IPS-11a (cell line): Measurements from ENCODE around the gene HSPD1.

Source experiments
- H3K4me3 ChIP-seq: one replicate; pipeline ENCODE4 v1.5.1; 2013; ENCODE audit warnings: low read depth, low read length, control low read depth

Gene HSPD1

DNA sequence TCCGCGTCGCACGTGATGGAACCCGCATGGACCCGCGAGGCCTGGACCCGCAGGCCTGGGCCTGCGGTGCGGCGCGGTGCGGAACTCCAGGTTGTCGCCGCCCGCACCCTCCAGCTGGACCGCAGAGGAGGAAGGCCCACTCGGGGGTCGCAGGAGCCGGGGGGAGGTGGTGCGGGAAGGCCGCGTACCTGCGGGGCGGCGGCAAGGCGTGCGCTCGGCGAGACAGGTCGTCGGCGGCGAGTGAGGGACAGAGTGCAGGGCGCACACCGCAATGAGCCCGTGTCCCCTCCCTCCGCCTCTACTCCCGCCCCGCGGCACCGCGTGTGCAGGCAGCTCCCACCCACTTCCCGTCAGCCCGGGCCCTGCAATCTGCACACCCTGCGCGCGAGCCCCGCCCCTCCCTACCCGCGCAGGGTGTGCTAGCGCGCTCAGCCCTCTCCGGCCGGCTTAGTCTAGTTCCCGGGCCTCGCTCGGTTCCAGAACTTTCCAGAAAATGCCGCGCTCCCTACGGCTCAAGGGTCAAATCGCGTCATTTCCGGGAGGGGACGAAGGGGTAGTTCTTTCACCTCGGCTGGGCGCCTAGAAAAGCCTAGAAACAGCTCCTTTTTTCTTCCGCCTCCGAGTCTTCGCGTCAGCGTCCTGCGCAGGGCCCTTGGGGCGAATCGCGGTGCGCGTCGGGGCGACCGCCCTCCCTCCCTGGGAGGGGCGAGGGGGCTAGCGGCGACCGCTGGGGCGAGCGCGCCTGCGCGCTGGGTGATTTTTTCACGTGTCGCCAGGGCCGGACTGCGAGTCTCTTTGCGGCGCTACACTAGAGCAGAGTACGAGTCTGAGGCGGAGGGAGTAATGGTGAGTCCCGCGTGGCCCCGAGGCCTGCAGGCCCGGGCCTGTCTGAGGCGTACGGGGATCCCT is at the start of gene HSPD1, which contains the start of gene HSPE1:
Gene HSPD1 (minus strand): TSS at position 247 of the 909 bp plus-strand sequence. CDS start 992 bp downstream, outside the sequence.
Gene HSPE1 (plus strand): TSS at position 786 of the 909 bp plus-strand sequence. CDS start 58 bp downstream, at position 844.
- H3K4me3 ChIP-seq = peak within 1 kb of the TSS; percentile 95

DNA sequence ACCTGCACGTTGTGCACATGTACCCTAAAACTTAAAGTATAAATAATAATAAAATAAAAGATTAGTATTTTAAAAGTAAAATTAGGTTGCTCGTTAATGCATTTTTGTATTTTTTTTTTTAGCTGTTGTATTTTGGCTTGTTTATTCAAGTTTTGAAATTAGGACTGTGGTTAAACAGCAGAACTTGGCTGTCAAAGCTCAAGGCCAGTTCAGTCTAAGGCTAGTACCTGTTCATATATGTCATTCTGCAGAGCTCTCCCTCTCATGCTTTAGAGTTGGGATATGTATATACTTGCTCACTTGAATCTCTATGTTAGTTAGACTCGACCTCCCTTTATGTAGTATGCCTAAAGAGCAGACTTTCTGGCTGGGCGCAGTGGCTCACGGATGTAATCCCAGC is 48.9 kb upstream of the HSPD1 start:
- no peak overlapping the region for H3K4me3 ChIP-seq

DNA sequence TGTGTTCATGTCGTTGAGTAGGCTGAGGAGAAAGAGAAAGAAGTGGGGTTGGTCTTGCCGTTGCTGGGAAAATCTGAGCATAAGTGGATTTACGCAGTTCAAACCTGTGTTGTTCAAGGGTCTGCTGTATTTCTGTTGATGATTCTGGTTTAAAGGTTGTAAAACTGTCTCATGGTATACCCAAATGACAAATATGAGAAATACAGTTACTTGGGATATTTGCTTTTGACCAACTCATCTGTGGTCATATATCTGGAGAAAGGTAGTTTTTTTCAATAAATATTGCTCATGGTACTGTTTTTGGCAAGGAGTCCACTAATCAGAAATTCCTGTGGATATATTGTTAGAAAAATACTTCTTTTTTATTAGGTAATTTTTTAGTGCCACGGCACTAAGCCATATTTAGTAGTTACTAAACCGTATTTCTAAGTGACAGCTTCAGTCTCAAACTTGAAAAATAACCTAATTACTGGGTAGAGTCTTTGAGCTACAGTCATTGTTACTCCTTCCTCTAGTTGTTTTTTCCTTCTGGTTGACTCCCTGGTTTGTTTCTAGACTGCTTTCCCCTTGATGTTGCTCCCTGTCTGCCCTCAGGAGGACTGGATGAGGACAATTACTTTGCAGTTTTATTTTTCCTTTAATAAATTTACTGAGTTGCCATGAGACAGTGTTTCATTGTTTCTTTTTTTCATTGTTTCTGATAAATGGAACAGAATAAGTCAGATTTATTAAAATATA is 47.7 kb upstream of the HSPD1 start:
- no peak overlapping the region for H3K4me3 ChIP-seq

DNA sequence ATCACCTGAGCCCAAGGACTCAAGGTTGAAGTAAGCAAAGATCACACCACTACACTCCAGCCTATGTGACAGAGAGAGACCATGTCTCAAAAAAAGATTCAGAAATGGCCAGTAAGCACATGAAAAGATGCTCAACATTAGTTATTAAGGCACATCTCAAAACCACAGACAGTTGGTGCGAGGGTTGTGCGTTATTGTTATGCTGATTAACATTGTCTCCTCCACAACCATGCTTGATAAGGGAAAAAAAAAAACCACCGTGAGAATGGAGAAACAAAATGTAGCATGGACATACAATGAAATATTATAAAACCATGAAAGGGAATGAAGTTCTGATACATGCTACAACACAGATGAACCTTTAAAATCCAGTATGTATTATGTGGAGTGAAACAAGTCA is 43.6 kb upstream of the HSPD1 start:
- H3K4me3 ChIP-seq = no peak overlapping the region

DNA sequence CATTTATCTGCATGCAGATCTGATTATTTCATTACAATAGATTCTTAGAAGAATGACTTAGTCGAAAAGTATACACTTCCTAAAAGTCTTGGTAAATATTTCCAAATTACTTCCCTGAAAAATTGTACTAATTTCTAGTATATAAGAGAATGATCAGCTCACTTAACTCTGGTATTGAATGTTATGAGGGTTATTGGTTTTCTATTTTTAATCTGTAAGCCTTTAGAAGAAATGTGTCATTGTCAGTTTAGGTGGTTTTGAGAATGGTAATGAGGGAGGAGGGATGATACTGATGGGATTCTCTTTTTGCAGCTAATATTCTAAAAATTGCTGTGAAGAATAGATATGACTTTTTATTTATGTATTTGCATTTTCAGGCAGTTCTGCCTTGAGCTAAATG is 40.1 kb upstream of the HSPD1 start:
- H3K4me3 ChIP-seq = no peak overlapping the region

DNA sequence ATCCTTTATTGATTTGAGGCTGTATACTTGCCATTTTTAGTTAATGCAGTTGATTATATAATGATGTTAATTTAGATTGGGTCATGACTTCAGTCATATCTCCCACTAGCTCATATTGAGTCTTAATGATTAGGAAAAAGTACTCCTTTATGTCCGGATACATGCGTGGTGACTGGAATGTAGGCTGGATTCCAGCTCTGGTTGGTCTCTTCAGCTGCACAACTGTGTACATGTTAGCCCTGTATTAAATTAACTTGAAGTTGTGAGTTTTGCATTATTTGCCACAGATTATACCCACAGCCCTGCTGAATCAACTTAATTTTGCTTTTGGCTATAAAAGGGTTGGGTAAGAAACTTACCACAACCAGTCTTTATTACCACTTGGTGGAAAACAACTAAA is 38.8 kb upstream of the HSPD1 start:
- H3K4me3 ChIP-seq = no peak overlapping the region

DNA sequence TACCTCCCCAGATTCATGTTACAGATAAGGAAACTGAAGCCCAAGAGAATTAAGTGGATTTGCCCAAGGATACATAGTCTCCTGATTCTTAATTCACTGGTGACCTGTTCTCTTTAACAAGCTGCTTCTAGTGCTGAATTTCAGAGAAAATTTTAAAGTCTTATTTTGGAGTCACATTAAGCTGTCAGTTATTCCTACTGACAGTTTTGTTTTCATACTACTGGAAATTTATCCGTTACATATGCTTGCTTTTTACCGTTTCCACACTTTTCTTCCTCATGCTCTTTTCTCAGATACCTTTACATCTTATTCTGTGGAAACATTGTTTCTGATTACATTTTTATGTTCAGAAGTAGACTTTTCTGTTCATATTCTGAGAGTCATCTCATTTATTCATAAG is 17.5 kb upstream of the HSPD1 start:
- H3K4me3 ChIP-seq = peak overlapping the region; percentile 93

DNA sequence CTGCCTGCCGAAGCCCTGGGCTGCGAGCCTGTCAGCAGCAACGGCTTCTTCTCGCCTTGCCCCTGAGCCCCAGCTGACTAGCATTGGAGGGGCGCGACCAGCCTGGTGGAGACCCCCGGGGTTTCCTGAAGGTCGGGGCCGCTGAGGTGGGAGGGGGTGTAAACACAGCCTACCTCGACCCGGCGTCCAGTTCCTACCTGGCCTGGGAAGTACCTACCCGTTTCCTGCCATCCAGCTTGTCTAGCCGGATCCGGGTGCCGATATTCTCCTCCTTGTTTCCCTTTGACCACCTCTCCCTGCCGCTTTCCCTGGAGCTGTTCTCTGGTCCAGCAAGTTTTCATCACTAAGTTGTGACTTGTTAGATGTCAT is 16.7 kb upstream of the HSPD1 start:
- peak overlapping the region; percentile 93 for H3K4me3 ChIP-seq

DNA sequence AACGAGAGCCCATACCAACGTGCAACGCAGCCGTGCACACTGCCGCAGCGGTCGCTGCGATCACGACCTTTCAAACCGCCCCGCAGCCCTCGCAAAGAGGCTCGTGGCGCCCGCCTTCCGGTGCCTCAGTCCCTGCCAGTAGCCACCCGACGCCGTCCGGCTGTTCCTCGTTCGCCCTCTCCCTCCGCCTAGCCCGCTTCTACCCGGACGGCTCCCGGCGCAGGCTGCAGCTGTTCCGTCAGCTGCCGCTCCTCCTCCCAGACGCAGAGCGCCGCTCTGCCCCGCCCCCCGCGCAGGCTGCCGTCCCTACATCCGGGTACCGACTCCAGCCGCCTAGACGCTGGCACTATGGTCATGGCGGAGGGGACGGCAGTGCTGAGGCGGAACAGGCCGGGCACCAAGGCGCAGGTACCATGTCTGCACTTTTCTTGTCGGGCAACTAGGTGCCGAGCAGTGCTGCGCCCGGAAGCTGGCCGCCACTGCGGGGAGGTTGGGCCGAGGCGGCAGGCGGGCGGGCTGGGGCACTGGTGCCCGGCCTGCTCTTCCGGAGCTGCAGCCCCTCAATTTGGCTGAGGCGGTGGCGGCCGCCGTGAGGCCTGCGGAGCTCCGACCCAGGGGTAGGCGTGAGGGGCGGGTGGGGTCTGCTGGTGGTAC is 16.2 kb upstream of the HSPD1 start, which contains the start of gene MOB4:
Gene MOB4 (plus strand): TSS at position 328 of the 654 bp plus-strand sequence. CDS start 21 bp downstream, at position 349.
- peak within 1 kb of the TSS; percentile 93 for H3K4me3 ChIP-seq

DNA sequence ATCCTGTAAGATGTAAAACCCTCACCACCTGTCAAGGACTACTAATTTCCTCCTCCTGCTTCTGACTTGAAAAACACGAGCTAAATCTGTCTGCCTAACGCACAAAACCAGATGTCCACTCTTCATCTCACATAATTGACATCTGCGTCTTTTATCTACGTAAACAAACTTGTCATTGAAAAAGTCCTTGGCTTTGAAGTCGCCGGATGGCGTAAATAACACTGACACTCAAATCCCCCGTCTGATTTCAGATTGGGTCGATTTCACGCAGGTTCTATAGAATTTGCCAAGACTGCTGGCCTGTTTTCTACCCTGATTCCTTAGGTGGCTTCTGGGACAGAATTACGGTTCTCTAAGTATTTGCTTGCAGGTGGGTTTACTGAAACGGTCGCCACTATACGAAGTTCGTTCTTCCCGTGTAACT is 15.7 kb upstream of the HSPD1 start:
- peak overlapping the region; percentile 93 for H3K4me3 ChIP-seq

DNA sequence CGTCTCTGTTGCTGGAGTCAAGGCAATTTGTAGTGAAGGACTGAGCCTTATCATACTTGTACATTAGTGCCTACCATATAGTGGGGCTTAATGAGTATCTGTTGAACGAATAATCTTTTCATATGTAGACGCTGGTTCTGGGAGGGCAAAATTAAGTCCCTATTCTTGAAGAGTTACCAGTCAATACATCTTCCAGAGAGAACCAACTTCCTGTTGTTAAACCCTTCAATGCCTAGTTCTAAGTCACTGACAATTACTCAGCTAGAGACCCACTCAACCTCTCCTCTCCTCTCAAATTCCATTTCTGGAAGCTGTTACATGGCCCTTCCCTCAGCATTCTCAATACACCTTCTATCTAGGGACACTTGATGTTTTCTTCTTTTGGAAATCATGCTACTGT is 15.1 kb upstream of the HSPD1 start:
- no peak overlapping the region for H3K4me3 ChIP-seq

DNA sequence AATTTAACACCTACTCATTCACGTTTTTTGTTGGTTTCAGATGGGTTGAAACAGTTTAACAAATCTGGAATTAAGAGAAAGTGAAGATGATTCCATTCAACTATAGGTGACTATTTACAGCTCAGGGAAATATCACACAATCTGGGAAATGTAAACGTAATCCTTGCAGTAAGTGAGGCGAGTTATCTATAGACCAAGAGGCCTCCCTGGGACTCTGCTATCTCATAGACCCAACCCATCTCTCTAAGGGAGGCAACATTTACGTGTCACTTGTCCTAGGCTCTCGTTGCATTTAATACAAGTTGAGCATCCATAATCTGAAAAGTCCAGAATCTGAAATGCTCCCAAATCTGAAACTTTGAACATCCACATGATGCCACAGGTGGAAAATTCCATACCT is 14.3 kb upstream of the HSPD1 start:
- H3K4me3 ChIP-seq = no peak overlapping the region

DNA sequence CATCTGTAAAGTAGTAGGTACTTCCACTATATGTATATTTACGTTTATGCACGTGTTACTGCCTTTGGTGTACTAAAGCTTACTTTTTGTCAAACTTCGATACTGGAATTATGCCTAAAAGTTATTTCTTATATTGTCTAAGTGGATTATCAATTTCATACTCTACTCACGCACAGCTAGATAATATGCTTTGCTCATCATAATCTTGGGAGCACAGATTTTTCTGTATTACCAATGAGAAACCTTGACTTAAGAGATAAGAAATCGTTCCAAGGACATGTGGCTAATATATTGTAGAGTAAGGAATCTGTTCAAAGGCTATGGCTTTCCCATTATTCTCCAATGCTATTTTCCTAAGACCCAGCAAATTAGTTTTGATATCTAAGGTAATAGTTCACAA is 7.0 kb upstream of the HSPD1 start:
- no peak overlapping the region for H3K4me3 ChIP-seq

DNA sequence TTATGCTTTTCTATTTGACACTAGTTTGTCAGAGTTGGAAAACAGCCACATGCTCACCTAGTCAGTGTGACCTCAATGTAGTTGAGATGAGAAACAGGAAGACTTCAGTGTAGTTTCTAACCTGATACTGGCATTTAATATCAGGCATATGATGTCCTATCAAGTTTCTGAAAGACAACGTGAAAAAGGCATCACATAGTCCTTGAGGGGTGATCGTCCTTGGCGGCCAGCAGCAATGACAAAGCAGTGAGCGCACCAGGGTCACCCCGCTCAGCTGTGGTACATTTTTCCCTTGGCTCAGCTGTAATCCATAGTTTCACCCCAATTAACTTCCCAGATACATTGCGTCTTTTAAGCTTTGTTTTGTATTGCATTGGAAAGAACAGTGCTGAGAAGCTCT is 4.9 kb upstream of the HSPD1 start:
- no peak overlapping the region for H3K4me3 ChIP-seq

DNA sequence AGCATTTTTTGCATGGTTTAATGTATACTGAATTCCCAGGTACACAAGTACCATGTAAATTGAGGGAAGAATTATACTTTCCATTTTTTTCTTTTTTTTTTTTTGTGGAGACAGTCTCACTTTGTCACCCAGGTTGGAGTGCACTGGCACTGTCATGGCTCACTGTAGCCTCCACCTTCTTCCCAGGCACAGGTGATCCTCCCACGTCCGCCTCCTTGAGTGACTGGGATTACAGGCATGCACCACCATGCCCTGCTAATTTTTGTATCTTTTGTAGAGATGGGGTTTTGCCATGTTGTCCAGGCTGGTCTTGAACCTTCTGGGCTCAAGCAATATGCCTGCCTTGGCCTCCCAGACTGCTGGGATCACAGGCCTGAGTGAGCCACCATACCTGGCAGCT is 4.4 kb upstream of the HSPD1 start:
- no peak overlapping the region for H3K4me3 ChIP-seq

DNA sequence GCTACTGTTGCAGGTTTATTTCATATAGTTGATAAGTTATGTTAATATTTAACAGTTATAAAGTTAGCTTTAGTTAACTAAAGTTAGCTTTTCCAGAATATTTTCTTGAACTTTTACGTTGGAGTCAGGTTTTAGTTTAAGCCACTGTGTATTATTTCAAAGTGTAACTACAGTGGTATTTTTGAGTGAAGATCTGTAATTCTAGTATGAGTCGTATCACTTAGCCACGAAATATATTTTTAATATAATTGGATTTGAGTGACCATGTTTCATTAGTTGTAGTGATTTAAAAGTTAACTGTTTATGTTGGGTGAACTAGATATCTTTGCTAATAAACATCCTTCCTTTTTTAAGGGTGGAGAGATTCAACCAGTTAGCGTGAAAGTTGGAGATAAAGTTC is 3.0 kb upstream of the HSPD1 start:
- no peak overlapping the region for H3K4me3 ChIP-seq

DNA sequence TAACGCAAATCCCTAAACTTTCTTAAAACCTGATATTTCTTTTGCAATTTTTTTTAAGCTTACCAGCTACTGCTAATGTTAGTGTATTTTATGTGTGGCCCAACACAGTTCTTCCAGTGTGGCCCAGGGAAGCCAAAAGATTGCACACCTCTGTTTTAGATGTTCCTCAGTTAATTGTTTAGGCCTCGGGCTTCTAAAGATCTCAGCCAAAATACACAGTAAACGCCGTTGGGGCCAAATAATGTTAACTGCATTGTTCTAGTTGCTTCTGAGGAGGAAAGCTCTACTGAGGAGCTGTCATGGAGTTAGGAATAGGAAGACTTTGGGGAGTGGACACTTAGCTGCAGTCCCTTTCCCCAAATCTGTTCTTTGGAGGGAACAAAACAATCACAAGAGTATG is 2.6 kb upstream of the HSPD1 start:
- no peak overlapping the region for H3K4me3 ChIP-seq

DNA sequence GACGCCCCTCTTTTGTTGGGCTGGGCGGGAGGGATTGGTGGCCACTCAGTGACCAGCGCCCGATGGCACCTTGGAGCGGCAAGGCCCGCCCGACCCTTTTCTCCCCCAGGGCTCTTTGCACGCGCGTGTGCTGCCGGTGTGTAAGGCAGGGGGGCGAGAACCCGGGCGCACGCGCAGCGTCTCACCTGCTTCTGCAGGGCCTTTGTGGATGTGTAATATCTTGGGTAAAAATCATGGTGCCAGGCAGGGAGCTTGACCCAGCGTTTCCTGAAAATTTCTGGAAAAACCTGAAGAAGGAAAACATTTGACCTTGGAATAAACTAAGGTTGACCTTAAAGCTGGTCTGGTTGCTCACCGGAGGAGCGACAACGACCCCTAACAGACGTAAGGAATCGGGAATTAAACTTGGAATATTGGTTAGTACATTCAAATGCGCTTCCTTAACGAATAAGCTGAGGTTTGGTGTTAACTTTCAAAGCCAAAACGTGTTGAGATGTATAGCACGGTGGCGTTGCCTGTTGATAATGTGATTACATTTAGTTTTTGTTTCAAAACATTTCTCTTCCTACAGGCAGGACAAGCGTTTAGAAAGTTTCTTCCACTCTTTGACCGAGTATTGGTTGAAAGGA is 977 bp upstream of the HSPD1 start:
- peak overlapping the region; percentile 95 for H3K4me3 ChIP-seq

DNA sequence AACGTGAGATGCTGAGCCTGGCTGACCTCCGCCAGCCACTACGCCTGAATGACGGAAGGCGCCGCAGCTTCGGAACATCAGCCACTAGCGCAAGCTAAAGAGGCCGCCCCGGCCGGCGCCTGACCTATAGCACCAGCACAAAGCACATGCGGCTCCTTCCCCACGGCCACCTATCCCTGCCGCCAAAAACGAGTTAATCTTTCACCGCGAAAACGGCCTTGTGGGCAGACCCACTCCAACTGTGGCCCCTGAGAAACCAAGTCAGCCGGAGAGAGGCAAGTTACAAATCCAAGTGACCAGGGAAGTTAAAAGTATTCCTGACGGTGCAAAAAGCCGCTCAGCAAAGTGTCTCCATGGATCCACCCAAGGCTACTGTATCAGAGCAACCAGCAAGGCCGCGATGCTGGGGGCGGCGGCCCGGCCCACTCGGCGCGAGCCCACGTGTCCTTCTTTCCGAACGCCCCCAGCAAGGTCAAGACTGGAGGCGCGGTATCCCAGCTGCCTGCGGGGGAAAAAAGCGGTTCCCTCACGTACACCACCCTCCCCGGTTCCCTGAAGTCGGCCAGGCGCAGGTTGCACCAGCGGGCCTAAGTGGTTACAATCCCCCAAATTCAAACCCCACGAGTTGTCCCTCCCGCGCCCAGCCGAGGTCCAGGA is 575 bp downstream of the HSPD1 start:
- peak overlapping the region; percentile 95 for H3K4me3 ChIP-seq

DNA sequence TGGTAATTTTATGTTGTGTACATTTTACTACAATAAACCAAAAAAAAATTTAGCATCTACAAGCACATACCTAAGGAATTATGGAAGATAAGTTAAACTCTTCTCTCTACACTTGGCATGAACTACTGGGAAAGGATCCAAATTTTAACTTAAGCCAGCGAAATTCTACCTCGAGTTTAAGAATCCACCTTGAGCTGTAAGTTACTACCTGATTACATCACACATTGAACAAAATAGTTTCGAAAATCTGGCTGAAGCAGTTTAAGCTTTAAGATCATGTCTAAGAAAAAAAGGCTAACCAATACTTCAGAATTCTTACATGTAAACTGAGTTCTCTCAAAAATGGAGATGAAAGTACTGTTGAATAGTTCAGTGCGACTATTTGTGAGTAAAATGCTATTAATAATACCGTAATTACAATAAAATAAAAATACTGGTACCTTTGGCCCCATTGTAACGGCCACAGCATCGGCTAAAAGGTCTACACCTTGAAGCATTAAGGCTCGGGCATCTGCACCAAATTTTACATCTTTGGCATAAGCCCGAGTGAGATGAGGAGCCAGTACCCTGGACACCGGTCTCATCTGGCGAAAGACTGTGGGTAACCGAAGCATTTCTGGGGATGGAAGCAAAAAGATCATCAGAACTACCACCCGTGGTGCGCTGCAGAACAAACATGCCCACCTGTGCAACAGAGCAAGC is 1.3 kb downstream of the HSPD1 start:
- H3K4me3 ChIP-seq = peak overlapping the region; percentile 95
